ENCODE measurements around the gene MED22. TPM values are rescaled to one million over a fixed set of nuclear protein-coding genes. Genes with fewer than 3 reads are reported as not detected.

MED22 gene
- total RNA-seq, 1 donor from 2014 or later = 23.4 TPM

- Mint-ChIP-seq H3K9me3 (ENCODE audit: unreplicated experiment) (no peaks in the 10 kb centered on the region), H3K27ac (ENCODE audit: unreplicated experiment) (no peak overlapping the region), H3K4me1 (ENCODE audit: unreplicated experiment) (peaks cover 31% of the 10 kb centered on the region), H3K4me3 (ENCODE audit: unreplicated experiment) (peak overlapping the region; percentile 4), H3K27me3 (ENCODE audit: unreplicated experiment) (no peaks in the 10 kb centered on the region), H3K36me3 (ENCODE audit: unreplicated experiment) (peaks cover 24% of the 10 kb centered on the region)
- no peak for DNase-seq (ENCODE audit: extremely low spot score, unreplicated experiment)
- TF ChIP-seq CTCF (IDR thresholded peaks at IDR 0.05) = peak; percentile 30
Observed at GRCh38 chr9:133359399-133360175, 11.7 kb upstream of the MED22 start.

GRCh38 chr9:133357656-133358055 lies 9.7 kb upstream of the MED22 start:
- H3K27ac Mint-ChIP-seq (ENCODE audit: unreplicated experiment) = peak overlapping the region; percentile 57
- H3K4me3 Mint-ChIP-seq (ENCODE audit: unreplicated experiment) = peak overlapping the region; percentile 75
- no peaks in the 10 kb centered on the region for H3K9me3 Mint-ChIP-seq (ENCODE audit: unreplicated experiment)
- peaks cover 15% of the 10 kb centered on the region for H3K36me3 Mint-ChIP-seq (ENCODE audit: unreplicated experiment)
- TF ChIP-seq CTCF (IDR thresholded peaks at IDR 0.05) = no peak
- no peak for DNase-seq (ENCODE audit: extremely low spot score, unreplicated experiment)
- peaks cover 31% of the 10 kb centered on the region for H3K4me1 Mint-ChIP-seq (ENCODE audit: unreplicated experiment)
- no peaks in the 10 kb centered on the region for H3K27me3 Mint-ChIP-seq (ENCODE audit: unreplicated experiment)

- no peaks in the 10 kb centered on the region for H3K9me3 Mint-ChIP-seq (ENCODE audit: unreplicated experiment)
- peak; percentile 94 for DNase-seq (ENCODE audit: extremely low spot score, unreplicated experiment)
- no peaks in the 10 kb centered on the region for H3K27me3 Mint-ChIP-seq (ENCODE audit: unreplicated experiment)
- peak within 1 kb of the TSS; percentile 78 for H3K27ac Mint-ChIP-seq (ENCODE audit: unreplicated experiment)
- TF ChIP-seq CTCF (IDR thresholded peaks at IDR 0.05) = no peak
- H3K4me3 Mint-ChIP-seq (ENCODE audit: unreplicated experiment) = peak within 1 kb of the TSS; percentile 85
- H3K4me1 Mint-ChIP-seq (ENCODE audit: unreplicated experiment) = peaks cover 29% of the 10 kb centered on the region
- peaks cover 16% of the 10 kb centered on the region for H3K36me3 Mint-ChIP-seq (ENCODE audit: unreplicated experiment)
Observed at GRCh38 chr9:133356391-133357091, 8.6 kb upstream of the MED22 start, which contains the start of the genes SURF1 and SURF2. Gene SURF1 (minus strand): TSS chr9:133356487. CDS start chr9:133356453, 34 bp downstream. Gene SURF2 (plus strand): TSS chr9:133356550. CDS start chr9:133356593, 43 bp downstream.

- no peaks in the 10 kb centered on the region for H3K9me3 Mint-ChIP-seq (ENCODE audit: unreplicated experiment)
- no peak for TF ChIP-seq CTCF (IDR thresholded peaks at IDR 0.05)
- H3K4me1 Mint-ChIP-seq (ENCODE audit: unreplicated experiment) = peaks cover 29% of the 10 kb centered on the region
- H3K27me3 Mint-ChIP-seq (ENCODE audit: unreplicated experiment) = no peaks in the 10 kb centered on the region
- H3K36me3 Mint-ChIP-seq (ENCODE audit: unreplicated experiment) = peaks cover 16% of the 10 kb centered on the region
- peak overlapping the region; percentile 85 for H3K4me3 Mint-ChIP-seq (ENCODE audit: unreplicated experiment)
- DNase-seq (ENCODE audit: extremely low spot score, unreplicated experiment) = no peak
- peak overlapping the region; percentile 78 for H3K27ac Mint-ChIP-seq (ENCODE audit: unreplicated experiment)
Observed at GRCh38 chr9:133355881-133356357, 8.0 kb upstream of the MED22 start.

- no peak for TF ChIP-seq CTCF (IDR thresholded peaks at IDR 0.05)
- no peak overlapping the region for H3K27ac Mint-ChIP-seq (ENCODE audit: unreplicated experiment)
- peak overlapping the region; percentile 85 for H3K4me3 Mint-ChIP-seq (ENCODE audit: unreplicated experiment)
Observed at GRCh38 chr9:133354766-133355165, 6.8 kb upstream of the MED22 start.

More at GRCh38 chr9:133354766-133355165, 6.8 kb upstream of the MED22 start:
- DNase-seq (ENCODE audit: extremely low spot score, unreplicated experiment) = no peak
- no peaks in the 10 kb centered on the region for H3K9me3 Mint-ChIP-seq (ENCODE audit: unreplicated experiment)
- H3K36me3 Mint-ChIP-seq (ENCODE audit: unreplicated experiment) = peaks cover 26% of the 10 kb centered on the region
- no peaks in the 10 kb centered on the region for H3K27me3 Mint-ChIP-seq (ENCODE audit: unreplicated experiment)
- H3K4me1 Mint-ChIP-seq (ENCODE audit: unreplicated experiment) = peaks cover 33% of the 10 kb centered on the region
